GM19438 (cell line): ENCODE measurements around the gene PPP2R1B.
"Not testable (repeated sequence)": the region's sequence is repeated elsewhere in the genome, so short reads cannot be mapped to it uniquely, and the experiment has no call there.

Experiments used
- ATAC-seq: cut with Tn5 transposase; IDR thresholded peaks from one replicate; pipeline ENCODE4 v1.9.1; 2021; ENCODE audit warnings: low read depth; ENCODE audit not compliant: unreplicated experiment

The PPP2R1B gene

DNA sequence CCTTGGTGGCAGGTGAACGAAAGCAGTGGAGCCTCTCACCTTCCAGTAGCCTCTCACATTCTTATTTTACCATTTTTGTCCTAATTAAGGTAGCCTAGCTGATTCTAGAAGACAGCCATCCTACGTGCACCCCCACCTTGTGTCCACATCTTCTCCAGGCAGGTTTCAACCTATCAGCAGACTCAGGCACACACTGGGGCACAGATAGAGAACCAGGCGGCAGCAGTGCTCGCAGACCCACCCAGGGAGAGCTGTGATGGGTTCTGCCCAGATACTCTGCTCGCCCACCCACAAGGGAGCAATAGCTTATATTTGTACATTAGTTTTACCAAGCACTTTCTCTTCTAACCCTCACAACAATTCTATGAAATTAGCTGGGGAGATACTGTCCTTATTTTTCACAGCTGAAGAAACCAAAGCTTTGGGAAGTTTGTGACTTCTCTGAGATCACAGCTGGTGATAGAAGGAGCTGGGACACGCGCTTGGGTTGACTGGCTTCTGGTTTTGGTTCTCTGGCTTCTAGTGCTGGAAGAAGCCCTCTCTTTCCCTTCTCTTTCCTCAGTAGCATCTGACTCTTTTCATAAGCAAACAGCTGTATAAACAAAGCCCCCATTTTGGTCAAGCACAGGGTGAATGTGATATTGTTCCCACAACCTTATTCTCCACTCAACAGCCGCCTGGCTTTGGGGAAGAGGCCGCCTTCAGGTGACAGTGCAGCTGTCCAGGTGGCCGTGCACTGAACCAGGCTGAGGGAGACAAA lies 36.9 kb downstream of the PPP2R1B start:
- ATAC-seq: no peak

DNA sequence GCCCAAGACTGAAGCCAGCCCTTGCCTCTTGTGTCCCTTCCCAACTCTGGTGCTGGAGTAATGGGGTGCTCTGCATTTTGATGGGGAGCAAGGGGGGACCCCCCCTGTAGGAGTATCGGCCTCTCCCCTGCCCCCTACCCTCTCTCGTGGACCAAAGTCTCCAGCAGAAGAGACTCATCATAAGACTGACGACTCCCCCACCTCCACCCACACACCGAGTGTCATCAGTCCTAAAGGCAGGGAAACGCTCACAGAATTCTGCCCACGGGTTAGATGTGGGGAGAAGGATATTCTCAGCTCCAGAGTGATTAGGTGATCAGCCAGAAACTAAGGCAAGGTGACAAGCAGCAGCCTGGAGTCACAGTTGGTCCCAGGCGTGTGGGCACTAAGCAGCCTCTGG lies 38.8 kb downstream of the PPP2R1B start:
- no peak for ATAC-seq

DNA sequence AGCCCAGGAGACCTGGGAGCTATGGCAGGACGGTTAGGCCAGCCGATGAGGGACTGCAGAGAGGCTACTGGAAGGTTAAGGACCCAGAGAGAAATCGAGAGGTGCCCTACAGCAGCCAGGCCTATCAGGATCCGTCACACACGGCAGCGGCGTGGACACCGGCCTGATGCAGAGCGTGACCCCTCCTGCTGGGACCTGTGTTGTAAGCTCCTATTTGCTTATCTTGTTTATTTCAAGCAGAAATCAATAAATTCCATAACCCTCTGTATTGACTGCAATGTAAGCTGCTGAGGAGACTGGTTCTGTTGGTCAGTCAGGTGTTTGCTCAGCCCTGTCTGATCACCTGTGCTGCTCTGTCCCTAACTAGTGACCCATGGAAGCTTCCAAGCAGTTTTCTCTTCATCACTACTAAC lies 39.9 kb downstream of the PPP2R1B start:
- ATAC-seq: no peak

DNA sequence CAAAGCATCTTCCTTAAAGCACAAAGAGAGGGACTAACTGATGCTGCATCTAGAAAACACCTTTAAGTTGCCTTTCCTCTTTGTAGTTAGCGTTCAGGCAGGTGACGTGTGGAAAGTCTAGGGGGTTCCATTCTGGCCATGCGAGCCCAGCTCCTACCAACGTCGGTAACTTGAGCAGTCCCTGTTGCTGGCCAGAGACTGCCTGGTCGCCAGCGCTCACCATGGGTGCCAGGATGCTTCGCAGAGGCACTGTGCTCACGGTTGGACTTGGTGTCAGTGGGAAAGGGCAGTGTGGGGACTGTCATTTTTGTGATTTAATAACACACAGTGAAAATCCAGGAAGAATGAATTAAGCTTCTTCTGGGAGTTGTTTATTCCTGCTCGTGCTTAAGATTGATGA lies 40.6 kb downstream of the PPP2R1B start:
- no peak for ATAC-seq

DNA sequence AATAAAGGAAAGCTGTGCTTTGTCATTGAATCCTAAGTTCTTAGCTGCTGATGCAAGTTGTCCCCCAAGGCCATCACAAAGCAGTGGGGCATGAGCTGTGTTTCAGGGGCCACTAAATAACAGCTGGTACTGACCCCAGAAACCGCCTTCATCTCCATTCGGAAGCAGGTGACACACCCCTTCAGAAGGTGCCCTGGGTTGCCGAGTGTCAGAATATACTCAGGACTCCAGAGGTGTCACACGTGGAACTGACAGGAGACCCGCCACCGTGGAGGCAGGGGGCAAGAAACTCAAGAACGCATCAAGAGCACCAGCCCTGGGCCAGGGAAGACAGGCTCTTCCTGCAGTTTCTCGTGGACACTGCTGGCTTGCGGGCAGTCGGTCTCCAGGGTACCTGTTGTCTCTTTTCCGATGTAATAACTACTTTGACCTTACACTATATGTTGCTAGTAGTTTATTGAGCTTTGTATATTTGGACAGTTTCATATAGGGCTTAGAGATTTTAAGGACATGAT lies 41.5 kb downstream of the PPP2R1B start:
- no peak for ATAC-seq

DNA sequence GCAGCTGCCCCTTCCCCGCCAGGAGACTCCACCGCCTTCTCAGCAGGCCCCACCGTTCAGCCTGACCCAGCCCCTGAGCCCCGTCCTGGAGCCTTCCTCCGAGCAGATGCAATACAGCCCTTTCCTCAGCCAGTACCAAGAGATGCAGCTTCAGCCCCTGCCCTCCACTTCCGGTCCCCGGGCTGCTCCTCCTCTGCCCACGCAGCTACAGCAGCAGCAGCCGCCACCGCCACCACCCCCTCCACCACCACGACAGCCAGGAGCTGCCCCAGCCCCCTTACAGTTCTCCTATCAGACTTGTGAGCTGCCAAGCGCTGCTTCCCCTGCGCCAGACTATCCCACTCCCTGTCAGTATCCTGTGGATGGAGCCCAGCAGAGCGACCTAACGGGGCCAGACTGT lies 42.6 kb downstream of the PPP2R1B start:
- ATAC-seq: no peak

DNA sequence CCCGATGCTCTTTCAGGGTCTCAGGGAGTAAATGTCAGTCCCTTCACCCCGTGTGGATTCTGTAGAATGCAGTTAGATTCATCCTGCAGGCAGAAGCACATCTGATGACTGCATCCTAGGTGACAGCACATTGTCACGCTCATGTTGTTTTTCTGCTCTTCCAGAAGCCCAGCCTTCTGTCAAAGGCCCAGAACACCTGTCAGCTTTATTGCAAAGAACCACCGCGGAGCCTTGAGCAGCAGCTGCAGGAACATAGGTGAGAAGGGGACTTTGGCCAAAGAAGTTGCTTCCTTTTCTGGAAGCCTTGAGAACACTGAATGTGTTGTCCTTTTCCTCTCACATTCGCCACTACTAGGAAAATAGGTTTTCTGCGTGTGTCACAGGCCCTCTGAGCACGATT lies 43.7 kb downstream of the PPP2R1B start:
- no peak for ATAC-seq

DNA sequence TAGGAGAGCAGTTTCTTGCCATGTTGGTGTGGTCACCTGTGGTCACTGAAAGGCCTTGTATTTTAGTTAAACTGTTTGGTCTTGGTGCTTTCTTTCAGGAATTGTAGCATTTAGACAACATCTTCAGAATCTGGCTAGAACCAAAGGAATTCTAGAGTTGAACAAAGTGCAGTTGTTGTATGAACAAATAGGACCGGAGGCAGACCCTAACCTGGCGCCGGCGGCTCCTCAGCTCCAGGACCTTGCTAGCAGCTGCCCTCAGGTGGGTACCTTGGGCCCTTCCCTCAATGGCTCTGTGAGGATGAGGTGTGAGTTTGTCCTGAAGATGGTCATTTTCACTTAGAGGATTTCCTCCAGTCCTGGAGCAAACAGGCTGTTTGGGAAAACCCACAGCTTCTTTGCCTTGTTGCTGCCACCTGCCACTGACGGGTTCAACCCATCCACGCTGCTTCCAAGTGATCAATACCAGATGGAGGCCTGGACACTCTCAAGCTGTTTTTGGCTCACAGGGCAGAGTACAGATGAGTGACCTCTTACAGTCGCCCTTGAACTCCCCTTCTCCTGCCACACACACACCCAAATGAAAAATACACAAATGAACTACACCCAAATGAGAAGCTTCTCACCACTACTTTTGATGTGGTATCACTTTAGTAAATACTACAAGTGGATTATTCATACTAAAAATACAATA lies 45.2 kb downstream of the PPP2R1B start:
- ATAC-seq: no peak

DNA sequence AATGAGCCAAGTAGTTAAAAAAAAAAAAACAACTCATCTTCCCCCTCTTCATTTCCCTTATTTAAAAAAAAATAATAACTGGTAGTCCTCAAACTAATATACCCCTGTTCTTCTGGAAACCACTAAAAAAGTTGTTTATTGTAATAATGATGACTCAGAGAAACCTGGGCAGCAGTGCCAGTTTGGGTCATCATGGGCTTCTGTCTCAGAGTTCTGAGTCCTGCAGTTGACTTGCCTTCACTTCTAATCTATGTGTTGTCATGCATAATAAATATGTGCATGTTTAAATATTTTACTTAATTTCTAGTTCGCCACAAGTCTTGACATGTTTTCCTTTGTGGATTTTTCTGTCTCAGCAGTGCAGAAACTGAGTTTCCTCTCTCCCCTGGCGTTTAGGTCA lies 46.8 kb downstream of the PPP2R1B start:
- no peak for ATAC-seq

DNA sequence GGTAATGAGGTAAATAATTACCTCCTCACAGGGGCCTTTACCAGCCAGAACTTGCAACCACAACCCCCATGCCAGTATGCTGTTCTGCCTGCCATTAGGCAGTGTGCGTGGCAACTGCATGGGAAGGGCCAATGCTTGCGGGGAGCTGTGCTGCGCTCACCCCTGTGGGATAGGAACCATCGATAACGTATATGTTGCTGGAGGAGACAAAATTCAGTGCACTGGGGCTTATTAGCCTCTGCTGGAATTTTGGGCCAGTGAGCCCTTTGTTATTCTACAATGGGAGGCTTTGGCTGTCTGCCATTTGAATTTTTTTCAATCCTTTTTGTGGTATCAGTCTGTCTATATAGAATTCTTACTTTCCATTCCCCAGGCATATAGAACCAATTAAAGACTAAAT lies 47.3 kb downstream of the PPP2R1B start:
- no peak for ATAC-seq

DNA sequence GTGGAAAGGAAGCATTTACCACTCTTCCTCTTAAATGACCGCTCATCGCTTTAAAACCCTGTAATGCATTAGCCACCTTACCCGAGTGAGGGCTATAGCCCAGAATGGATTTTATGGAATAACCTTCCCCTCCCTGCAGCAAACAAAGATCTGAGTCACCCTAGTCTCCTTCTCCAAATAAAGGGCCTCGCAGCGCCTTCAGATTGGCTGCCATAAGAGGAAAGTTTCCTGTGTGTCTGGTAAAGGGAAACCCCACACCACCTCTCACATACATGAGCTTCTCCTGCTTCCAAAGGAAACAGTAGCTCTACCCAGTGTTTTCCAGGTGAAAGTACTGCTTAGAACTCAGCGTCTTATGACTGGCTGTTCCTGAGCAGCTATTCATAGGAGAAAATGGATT lies 47.8 kb downstream of the PPP2R1B start:
- no peak for ATAC-seq

DNA sequence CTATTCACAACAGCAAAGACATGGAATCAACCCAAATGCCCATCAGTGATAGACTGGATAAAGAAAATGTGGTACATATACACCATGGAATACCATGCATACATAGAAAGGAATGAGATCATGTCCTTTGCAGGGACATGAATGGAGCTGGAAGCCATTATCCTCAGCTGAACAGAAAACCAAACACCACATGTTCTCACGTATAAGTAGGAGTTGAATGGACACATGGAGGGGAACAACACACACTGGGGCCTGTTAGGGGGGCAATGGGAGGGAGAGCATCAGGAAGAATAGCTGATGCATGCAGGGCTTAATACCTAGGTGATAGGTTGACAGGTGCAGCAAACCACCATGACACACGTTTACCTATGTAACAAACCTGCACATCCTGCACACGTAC lies 48.5 kb downstream of the PPP2R1B start:
- ATAC-seq: not testable (repeated sequence)

DNA sequence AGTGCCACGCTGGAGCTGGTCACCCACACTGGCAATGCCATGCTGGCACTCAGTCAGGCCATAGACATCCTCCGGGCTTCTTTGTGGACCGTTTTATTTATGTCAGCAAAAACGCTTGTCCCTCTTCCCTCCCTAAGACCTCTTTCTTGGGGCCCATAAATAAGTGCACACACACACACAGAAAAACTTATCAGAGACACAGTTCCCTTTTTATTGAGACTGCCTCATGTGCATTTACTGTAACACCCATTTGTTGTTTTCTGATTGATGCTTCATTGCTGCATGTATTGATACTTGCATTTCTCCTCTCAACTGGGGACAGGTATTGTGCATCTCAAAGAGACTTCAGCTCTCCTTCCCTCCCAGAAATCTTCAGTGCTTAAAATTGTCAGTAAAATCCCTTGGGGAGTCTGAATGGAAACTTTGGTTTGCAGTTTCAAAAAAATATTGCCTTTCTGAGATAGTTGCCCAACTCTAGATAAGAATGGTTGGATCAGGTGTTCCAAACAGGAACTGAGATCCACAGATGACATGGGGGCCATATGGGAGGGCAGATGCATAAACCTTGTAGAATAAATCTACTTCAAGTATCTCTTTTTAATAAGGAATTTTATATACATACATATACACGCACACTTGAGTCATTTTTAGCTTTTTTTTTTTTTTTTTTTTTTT lies 50.9 kb downstream of the PPP2R1B start:
- no peak for ATAC-seq

DNA sequence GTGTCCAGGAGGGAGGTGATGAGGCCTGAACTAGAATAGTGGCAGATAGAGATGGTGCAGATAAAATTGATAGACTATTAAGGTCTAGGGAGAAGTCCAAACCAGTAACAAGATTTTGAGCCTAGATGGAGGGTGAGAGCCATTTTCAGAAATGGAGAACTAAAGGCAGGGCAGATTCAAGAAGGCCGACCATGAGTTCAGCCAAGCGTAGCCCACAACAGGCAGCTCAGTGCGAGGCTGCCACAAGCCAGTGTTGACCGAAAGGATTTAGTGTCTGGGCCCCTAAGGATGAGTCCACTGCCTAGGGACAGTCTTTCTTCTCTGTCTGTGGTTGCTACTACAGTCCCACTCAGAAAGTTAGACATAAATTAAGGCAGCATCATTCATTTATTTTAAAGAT lies 51.7 kb downstream of the PPP2R1B start:
- ATAC-seq: no peak

DNA sequence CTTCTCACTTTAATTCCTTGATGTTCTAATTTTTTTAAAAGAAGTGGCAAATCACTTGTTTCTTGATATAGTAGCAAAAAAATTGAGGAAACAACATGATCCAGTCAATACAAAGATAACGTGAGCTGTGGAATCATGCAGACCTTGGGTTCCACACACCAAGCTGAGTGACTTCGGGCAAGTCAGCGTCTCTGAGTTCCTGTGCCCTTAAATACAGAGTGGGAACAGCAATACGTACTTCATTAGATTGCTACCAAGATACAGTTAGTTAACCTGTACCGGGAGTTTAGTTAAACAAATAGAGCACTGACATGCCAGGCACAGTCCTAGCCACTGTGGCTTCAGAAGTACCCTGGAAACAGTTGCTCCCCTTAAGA lies 58.5 kb downstream of the PPP2R1B start:
- ATAC-seq: no peak

DNA sequence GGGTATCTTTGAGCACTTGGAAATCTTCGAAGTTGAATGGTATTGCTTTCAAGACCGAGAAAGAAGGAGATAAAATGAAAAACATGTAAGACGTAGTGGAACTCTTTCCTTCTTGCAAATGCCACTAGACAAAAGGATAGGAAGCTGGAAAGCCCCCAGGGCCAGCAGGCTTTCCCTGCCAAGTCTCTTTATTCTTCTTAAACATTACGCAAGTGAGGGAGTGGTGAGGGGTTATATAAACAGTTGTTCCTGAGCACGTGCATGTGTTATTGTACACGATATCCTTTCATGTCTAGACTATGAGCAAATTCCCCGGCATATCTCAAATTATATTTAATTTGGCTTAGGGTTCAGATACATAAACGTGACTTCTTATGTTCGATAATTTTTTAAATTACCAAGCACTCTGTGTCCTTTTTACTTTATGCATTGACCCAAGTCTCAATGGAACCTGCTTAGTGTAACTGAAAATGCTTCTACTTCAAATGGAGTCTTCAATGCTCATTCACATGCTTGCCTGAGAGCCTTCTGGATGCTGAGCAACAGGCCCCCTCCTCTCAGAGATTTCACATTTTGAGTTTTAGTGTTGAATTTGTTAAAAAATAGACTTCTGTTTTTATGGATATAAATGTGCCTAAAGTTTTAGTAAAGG lies 59.0 kb downstream of the PPP2R1B start:
- no peak for ATAC-seq

DNA sequence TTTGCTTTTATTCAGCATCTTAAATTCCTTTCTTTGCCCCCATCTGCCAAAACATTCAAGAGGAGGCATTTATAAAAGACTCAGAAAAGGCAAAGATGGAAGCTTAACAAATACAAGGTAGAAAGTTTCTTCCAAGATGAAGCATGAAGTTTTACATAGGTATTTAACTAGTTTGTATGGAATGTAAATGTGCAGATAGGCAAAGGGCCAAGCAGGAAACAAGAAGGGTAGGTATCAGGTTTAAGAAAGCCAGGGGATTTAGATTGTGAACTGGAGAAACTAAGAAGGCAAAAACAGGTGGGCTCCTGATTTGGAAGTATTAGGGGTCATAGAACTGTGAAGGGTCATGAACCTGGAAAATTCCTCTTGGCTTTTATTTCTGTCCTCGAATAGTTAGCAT lies 62.6 kb downstream of the PPP2R1B start:
- no peak for ATAC-seq

DNA sequence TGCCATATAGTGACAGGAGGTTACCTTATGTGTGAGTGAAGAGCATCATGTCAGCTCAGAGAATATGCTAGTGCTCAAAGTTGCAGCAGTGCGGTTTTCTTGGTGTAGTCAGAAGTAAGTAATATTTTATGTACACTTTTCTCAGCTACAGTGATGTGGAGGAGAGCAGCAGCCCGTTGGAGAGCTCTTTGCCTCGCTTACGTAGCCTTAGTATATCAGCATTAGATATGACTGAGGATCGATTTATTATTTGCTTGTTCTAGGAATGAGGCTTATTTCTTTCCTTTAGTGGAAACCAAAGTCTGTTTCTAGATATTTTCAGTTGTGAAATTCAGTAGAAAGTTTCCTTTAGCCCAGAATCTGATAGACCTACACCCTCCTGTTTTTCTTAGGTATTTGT lies 63.6 kb downstream of the PPP2R1B start:
- no peak for ATAC-seq

DNA sequence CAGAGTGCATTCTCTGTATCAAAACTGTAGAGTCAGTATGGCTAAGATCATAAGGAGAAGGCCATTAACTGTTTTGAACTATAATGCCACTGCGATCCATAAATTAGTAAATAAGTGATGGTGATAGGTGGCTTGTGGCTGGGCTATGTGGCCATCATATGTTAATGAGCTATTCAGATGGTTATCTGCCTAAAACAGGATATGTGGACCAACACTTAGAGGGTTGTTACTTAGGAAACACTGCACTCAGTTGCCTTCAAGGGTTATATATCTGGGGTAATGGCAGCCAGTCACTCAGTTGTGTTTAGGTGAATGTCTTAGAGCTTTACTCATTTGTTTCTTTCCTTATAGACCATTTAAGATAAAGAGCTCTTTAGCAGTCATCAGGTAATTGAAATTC lies 66.0 kb downstream of the PPP2R1B start:
- ATAC-seq: no peak

DNA sequence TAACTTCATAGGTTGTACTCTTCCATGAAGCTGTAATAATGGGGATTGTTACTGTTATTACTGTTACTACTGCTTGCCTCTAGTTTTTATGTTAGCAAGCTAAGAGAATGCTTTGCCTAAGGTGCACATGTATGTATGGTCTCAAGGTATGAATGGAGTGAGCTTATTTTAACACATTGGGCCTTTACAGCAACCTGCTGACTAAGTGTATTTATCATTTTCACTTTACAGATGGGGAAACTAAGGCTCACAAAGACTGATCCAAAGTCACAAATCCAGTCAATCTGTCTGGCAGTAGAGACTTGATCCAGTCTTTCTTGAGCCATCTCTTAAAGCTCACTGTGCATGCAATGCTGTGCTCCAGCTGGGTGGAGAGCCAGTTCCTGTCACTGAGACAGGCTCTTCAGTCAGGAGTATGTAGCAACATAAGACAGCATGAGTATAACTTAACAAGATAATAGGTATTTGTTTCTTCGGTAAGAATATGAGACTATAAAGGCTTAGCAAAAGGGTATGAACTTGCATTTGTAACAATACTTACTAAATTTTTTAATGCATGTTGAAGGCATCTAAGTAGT lies 66.5 kb downstream of the PPP2R1B start:
- ATAC-seq: no peak
